GM23248 (cell line): ENCODE data around the gene ZFAND3. TPM values are rescaled to one million over a fixed set of nuclear protein-coding genes. Genes with fewer than 3 reads are reported as not detected.
A peak's percentile ranks its signal among the peaks of the same experiment; 100 is the strongest.

Source experiments
- DNase-seq: peaks from one replicate; pipeline ENCODE4 v3.0.0-alpha.2; 2015
- H2AFZ ChIP-seq: fragments of 200-600 bp; sonication (generic); 2 replicates; pipeline ENCODE4 v1.6.1; 2016; ENCODE audit warnings: antibody characterized with exemption
- H3F3A ChIP-seq: fragments of 200-600 bp; sonication (generic); 2 replicates; pipeline ENCODE4 v1.6.1; 2016; ENCODE audit warnings: mild to moderate bottlenecking, antibody characterized with exemption, mixed run types; ENCODE audit not compliant: insufficient read depth
- H3K27ac ChIP-seq: fragments of 200-600 bp; sonication (generic); 2 replicates; pipeline ENCODE4 v1.5.1; 2016; ENCODE audit warnings: mild to moderate bottlenecking
- H3K27me3 ChIP-seq: fragments of 200-600 bp; sonication (generic); replicated peaks from 2 replicates; pipeline ENCODE4 v1.6.1; 2016; ENCODE audit warnings: mild to moderate bottlenecking; ENCODE audit not compliant: insufficient read depth
- H3K36me3 ChIP-seq: fragments of 200-600 bp; sonication (generic); 2 replicates; pipeline ENCODE4 v1.6.1; 2016; ENCODE audit warnings: low read depth, mild to moderate bottlenecking
- H3K4me1 ChIP-seq: fragments of 200-600 bp; sonication (generic); 2 replicates; pipeline ENCODE4 v1.6.1; 2016; ENCODE audit warnings: mild to moderate bottlenecking; ENCODE audit not compliant: insufficient read depth
- H3K4me2 ChIP-seq: fragments of 200-600 bp; sonication (generic); one replicate; pipeline ENCODE4 v1.6.1; 2016; ENCODE audit warnings: mild to moderate bottlenecking; ENCODE audit not compliant: unreplicated experiment
- H3K4me3 ChIP-seq: fragments of 200-600 bp; sonication (generic); 2 replicates; pipeline ENCODE4 v1.5.1; 2016; ENCODE audit warnings: mild to moderate bottlenecking
- H3K79me2 ChIP-seq: fragments of 200-600 bp; sonication (generic); 2 replicates; pipeline ENCODE4 v1.6.1; 2016; ENCODE audit warnings: mild to moderate bottlenecking; ENCODE audit not compliant: insufficient read depth
- H3K9ac ChIP-seq: fragments of 200-600 bp; sonication (generic); 2 replicates; pipeline ENCODE4 v1.6.1; 2016; ENCODE audit warnings: mild to moderate bottlenecking
- H3K9me2 ChIP-seq: fragments of 200-600 bp; sonication (generic); 2 replicates; pipeline ENCODE4 v1.6.1; 2016; ENCODE audit warnings: mixed run types, mild to moderate bottlenecking, moderate library complexity; ENCODE audit not compliant: insufficient read depth
- H3K9me3 ChIP-seq: fragments of 200-600 bp; sonication (generic); one replicate; pipeline ENCODE4 v1.6.1; 2017; ENCODE audit warnings: low read depth
- H4K20me1 ChIP-seq: fragments of 200-600 bp; sonication (generic); 2 replicates; pipeline ENCODE4 v1.6.0; 2016; ENCODE audit not compliant: insufficient read depth
- EZH2 ChIP-seq: fragments of 200-600 bp; sonication (generic); IDR thresholded peaks from 2 replicates; pipeline ENCODE4 v1.6.1; 2018; ENCODE audit warnings: antibody characterized with exemption, mild to moderate bottlenecking; ENCODE audit not compliant: insufficient read depth, poor library complexity, severe bottlenecking
- EZH2phosphoT487 ChIP-seq: fragments of 200-600 bp; sonication (generic); IDR thresholded peaks from 2 replicates; pipeline ENCODE4 v1.6.1; 2018; ENCODE audit warnings: antibody characterized with exemption, moderate library complexity, mild to moderate bottlenecking, low read depth; ENCODE audit not compliant: insufficient read depth
- WGBS, 2 experiments: methylation state at CpG; one replicate each; pipeline ENCODE4 v1.1.6; 2015 to 2017; ENCODE audit warnings: low lambda C conversion rate in 2 of 2, low coverage in 1 of 2; ENCODE audit errors: missing lambda C conversion rate in 2 of 2; 5-methylcytosine and 5-hydroxymethylcytosine counted together
- in situ Hi-C: fragments of 300-500 bp; cut with MboI; formaldehyde crosslinking; loops from 2 replicates; pipeline ENCODE4 v1.15.0; 2020
- polyA plus RNA-seq: library from polyadenylated mRNA; unstranded; fragments of >200 nt; fragmentation: Nextera tagmentation; extraction: Ambion mirVana; gene quantifications from 2 replicates; pipeline ENCODE4 v1.2.1, GENCODE V29; 2016
- total RNA-seq: library from RNA; depleted of rRNA; stranded (reverse); fragments of >200 nt; shearing (Covaris generic); gene quantifications from 2 replicates; pipeline ENCODE4 v1.2.3, GENCODE V29; 2014

ZFAND3 gene
- total and polyA plus RNA-seq, 2 experiments from 2014 or later, result 27.5 to 40.0 TPM

DNA sequence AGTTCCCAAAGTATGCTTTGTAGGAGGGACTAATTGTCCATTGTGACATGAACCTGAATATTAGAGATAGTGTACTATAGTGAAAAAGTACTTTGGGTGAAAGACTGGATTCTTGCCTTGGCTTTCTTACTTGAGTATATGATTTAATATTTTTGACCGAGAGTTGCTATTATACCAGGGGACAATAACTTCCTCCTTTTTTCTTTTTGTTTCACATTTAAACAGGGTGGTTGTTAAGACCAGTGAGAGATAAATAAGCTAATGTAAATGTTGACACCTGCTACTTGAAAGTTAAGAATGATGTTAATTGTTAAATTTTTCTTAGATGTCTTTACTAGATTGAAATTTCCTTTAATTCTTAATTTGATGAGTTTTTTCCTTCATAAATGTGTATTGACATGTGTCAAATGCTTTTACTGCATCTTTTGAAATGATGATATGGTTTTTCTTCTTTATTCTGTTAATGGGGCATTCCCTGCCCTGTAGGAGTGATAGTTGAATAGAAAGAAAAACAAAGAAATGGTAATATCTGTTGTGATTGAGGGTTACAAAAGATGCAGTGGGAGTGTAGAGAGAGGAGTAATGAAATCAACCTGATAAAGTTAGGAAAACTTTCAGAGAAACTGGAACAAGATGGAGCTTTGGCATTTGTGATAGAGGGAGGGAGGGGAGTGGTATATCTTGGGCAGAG, 48.4 kb downstream of the ZFAND3 start:
- peaks cover 46% of the 10 kb centered on the region for H3F3A ChIP-seq
- no peaks in the 10 kb centered on the region for H3K27me3 ChIP-seq
- TF ChIP-seq EZH2 (no peak), EZH2phosphoT487 (no peak)
- no peaks in the 10 kb centered on the region for H3K36me3 ChIP-seq
- H3K4me3 ChIP-seq, result peak overlapping the region; percentile 48; the same call in 1 of the 2 replicates
- peaks cover 98% of the 10 kb centered on the region for H3K79me2 ChIP-seq
- DNase-seq, result no peak
- no peaks in the 10 kb centered on the region for H3K9me2 ChIP-seq
- H3K27ac ChIP-seq, result peak overlapping the region; percentile 56
- no peak overlapping the region for H2AFZ ChIP-seq
- in situ Hi-C loops, result no loop called here
- peaks cover 90% of the 10 kb centered on the region for H4K20me1 ChIP-seq
- no peaks in the 10 kb centered on the region for H3K9me3 ChIP-seq
- no peak overlapping the region for H3K9ac ChIP-seq
- peak overlapping the region; percentile 76 for H3K4me2 ChIP-seq
- peaks cover 46% of the 10 kb centered on the region for H3K4me1 ChIP-seq
- WGBS, 2 experiments, result 74 to 81% methylated on average over 1 of the region's 1 CpG

DNA sequence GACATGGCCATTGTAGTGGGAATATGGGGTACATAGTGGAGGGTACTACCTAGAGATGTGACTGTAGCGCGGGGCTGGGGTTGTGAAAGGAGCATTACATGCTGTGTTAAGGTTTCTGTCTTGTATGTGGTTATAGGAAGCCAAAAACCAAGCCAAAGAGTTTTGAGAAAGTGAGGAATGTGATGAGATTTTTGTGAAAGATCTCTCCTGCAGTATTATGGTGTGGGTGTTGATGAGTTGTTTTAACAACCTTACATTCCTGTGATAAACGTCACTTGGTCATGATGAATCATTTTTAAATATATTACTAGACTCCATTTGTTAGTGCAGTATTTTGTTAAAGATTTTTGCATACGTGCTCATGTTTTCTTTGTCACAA, 48.9 kb downstream of the ZFAND3 start:
- 46 to 48% methylated on average over 4 of the region's 4 CpGs for WGBS, 2 experiments
- Histone ChIP-seq H3F3A (peaks cover 43% of the 10 kb centered on the region), H3K4me2 (peak overlapping the region; percentile 76), H3K9me3 (no peaks in the 10 kb centered on the region), H3K27ac (peak overlapping the region; percentile 56), H3K79me2 (peaks cover 98% of the 10 kb centered on the region), H2AFZ (no peak overlapping the region), H3K27me3 (no peaks in the 10 kb centered on the region), H3K9me2 (no peaks in the 10 kb centered on the region), H3K9ac (no peak overlapping the region), H3K4me3 (peak overlapping the region; percentile 48), H4K20me1 (peaks cover 84% of the 10 kb centered on the region), H3K36me3 (no peaks in the 10 kb centered on the region), H3K4me1 (peaks cover 41% of the 10 kb centered on the region)
- DNase-seq, result peak; percentile 82
- TF ChIP-seq EZH2phosphoT487 (no peak), EZH2 (no peak)
- in situ Hi-C loops, result no loop called here

DNA sequence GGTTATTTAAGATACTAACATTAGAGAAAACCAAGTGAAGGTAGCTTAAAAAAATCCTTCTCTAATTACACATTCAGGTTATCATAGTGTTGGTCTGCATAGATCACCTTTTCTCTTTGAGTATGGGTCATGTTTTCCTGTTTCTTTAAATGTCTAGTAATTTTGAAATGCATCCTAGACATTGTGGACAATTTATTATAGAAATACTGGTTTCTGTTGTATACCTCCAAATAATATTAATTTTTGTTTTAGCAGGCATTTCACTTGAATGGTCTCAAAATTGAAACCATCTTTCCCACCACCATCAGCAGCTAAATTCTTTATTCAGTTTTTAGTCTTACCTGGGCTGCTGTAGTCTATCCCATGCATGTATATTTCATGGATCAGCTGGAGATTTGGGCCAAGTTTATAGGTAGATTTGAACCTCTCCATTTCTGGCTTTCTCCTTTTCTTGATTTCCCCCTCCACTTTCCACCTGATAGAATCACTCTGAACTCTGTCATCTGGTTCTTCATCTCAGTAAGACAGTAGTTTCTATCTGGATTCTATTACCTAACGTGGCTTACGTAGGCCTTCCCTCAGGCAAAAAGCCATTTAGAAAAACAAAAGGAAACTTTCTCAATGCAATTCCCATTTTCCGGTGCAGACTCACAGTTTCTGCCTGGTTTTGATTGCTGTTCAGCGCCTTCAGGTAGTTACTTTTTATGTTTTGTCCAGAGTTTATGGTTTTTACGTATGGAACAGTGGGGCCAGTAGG, 52.3 kb downstream of the ZFAND3 start:
- H3K27ac ChIP-seq, result no peak overlapping the region
- WGBS, 2 experiments, result 94 to 95% methylated on average over 5 of the region's 5 CpGs
- DNase-seq, result no peak

DNA sequence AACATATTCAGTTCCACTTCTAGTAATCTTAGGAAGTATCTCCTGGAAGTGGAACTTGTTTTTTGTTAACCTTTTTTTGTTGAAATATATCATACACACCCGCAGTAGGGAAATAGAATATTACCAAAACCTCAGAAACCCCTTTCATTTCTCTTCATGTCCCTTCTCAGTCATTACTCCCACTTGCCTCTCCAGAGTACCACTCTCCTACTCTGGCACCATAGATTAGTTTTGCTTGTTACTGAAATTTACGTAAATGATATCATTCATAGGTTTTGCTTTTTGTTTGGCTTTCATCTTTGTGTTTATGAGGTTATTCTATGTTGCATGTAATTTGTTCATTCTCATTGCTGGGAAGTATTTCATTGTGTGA, 52.8 kb downstream of the ZFAND3 start:
- Histone ChIP-seq H3K9me2 (no peaks in the 10 kb centered on the region), H2AFZ (no peak overlapping the region), H3K36me3 (no peaks in the 10 kb centered on the region; the same call in 1 of the 2 replicates), H3K9me3 (no peaks in the 10 kb centered on the region), H3K4me1 (peaks cover 27% of the 10 kb centered on the region), H3K27ac (no peak overlapping the region), H3K79me2 (peaks cover 98% of the 10 kb centered on the region), H4K20me1 (peaks cover 69% of the 10 kb centered on the region), H3K27me3 (no peaks in the 10 kb centered on the region), H3K9ac (no peak overlapping the region), H3K4me2 (no peak overlapping the region), H3K4me3 (no peak overlapping the region), H3F3A (peaks cover 29% of the 10 kb centered on the region)
- in situ Hi-C loops, result no loop called here
- 95 to 96% methylated on average over 2 of the region's 2 CpGs for WGBS, 2 experiments
- no peak for DNase-seq
- TF ChIP-seq EZH2 (no peak), EZH2phosphoT487 (no peak)

More for the DNA sequence above, 52.3 kb downstream of the ZFAND3 start:
- Histone ChIP-seq H4K20me1 (peaks cover 69% of the 10 kb centered on the region), H3K4me2 (no peak overlapping the region), H3K36me3 (no peaks in the 10 kb centered on the region; the same call in 1 of the 2 replicates), H3K9me3 (no peaks in the 10 kb centered on the region), H3K9me2 (no peaks in the 10 kb centered on the region), H3K4me1 (peaks cover 27% of the 10 kb centered on the region), H3K9ac (no peak overlapping the region), H2AFZ (no peak overlapping the region), H3F3A (peaks cover 35% of the 10 kb centered on the region), H3K4me3 (no peak overlapping the region), H3K79me2 (peaks cover 98% of the 10 kb centered on the region), H3K27me3 (no peaks in the 10 kb centered on the region)
- in situ Hi-C loops, result no loop called here
- TF ChIP-seq EZH2 (no peak), EZH2phosphoT487 (no peak)
